Naive thymus-derived CD8-positive, alpha-beta T cell (primary cell): ENCODE data around the gene PHACTR4. TPM values are rescaled to one million over a fixed set of nuclear protein-coding genes. Genes with fewer than 3 reads are reported as not detected.
"Not testable (repeated sequence)": the region's sequence is repeated elsewhere in the genome, so short reads cannot be mapped to it uniquely, and the experiment has no call there.

Experiments used
- ATAC-seq, 2 donors: fragments of 150-1000 bp; cut with Tn5 transposase in 1 of 2; sonication (Bioruptor Pico), chemical (Tn5 transposase) in 1 of 2; 1 replicate in 1 of 2; 2 replicates in 1 of 2; pipeline ENCODE4 v1.10.0; 2021; ENCODE audit warnings: mild to moderate bottlenecking in 2 of 2, moderate library complexity in 2 of 2
- POLR2A ChIA-PET: fragments of 350-600 bp; sonication (Branson Sonifier 250); formaldehyde crosslinking; loops from one replicate; lab custom pipeline; 2021; ENCODE audit warnings: antibody characterized with exemption; lab: Charles Lee
- DNase-seq, 10 donors: peaks; one replicate each; pipeline versions ENCODE4 v3.0.0 to v3.0.0-alpha.2; 2020 to 2022
- H3K27ac Mint-ChIP-seq, 10 donors: one replicate each; pipeline ENCODE4 v1.8.0; 2020 to 2022; ENCODE audit warnings: mild to moderate bottlenecking in 10 of 10, mixed read lengths in 10 of 10, moderate library complexity in 4 of 10, inconsistent platforms in 1 of 10
- H3K27me3 Mint-ChIP-seq, 5 donors: one replicate each; pipeline ENCODE4 v1.8.0; 2021 to 2022; ENCODE audit warnings: mixed read lengths in 5 of 5
- H3K36me3 Mint-ChIP-seq, 3 donors: one replicate each; pipeline ENCODE4 v1.8.0; 2020 to 2022; ENCODE audit warnings: mixed read lengths in 3 of 3, mild to moderate bottlenecking in 2 of 3, inconsistent platforms in 1 of 3
- H3K4me1 Mint-ChIP-seq, 4 donors: one replicate each; pipeline ENCODE4 v1.8.0; 2021 to 2022; ENCODE audit warnings: mixed read lengths in 4 of 4
- H3K4me3 Mint-ChIP-seq, 10 donors: one replicate each; pipeline ENCODE4 v1.8.0; 2020 to 2022; ENCODE audit warnings: mild to moderate bottlenecking in 10 of 10, mixed read lengths in 10 of 10, moderate library complexity in 6 of 10, inconsistent platforms in 1 of 10
- H3K9me3 Mint-ChIP-seq, 9 donors: one replicate each; pipeline ENCODE4 v1.8.0; 2020 to 2022; ENCODE audit warnings: mixed read lengths in 9 of 9, mild to moderate bottlenecking in 3 of 9, inconsistent platforms in 1 of 9, moderate library complexity in 1 of 9
- polyA plus RNA-seq, 3 donors: library from polyadenylated mRNA; unstranded; fragments of 300-500 nt; fragmentation: Illumina TruSeq; gene quantifications; one replicate each; pipeline ENCODE4 v1.2.3, GENCODE V29; 2021
- total RNA-seq, 8 experiments: library from RNA in 2 of 8; stranded (reverse) in 2 of 8; gene quantifications; one replicate each; pipeline ENCODE4 v1.2.3 and lab custom pipeline; 2021 to 2026

PHACTR4 gene
- total and polyA plus RNA-seq, 5 experiments from 2014 or later, result 5.4 to 30.1 (median 20.2) TPM

DNA sequence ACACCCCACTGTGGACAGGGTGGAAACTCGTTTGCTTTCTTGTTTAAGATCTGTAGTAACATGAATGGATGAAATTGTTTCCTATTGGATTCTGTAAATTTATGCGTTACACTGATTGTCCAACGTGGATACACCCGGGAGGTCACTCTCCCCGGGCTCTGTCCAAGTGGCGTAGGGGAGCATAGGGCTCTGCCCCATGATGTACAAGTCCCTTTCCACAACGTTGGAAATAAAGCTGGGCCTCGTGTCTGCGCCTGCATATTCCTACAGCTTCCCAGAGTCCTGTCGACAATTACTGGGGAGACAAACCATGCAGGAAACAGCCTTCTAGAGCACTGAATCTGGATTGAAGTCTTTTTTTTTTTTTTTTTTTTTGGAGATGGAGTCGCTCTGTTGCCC lies 137.7 kb downstream of the PHACTR4 start:
- H3K36me3 Mint-ChIP-seq, result peaks cover 15 to 53% (median 33%) of the 10 kb centered on the region in 3 donors
- no peak for ATAC-seq

DNA sequence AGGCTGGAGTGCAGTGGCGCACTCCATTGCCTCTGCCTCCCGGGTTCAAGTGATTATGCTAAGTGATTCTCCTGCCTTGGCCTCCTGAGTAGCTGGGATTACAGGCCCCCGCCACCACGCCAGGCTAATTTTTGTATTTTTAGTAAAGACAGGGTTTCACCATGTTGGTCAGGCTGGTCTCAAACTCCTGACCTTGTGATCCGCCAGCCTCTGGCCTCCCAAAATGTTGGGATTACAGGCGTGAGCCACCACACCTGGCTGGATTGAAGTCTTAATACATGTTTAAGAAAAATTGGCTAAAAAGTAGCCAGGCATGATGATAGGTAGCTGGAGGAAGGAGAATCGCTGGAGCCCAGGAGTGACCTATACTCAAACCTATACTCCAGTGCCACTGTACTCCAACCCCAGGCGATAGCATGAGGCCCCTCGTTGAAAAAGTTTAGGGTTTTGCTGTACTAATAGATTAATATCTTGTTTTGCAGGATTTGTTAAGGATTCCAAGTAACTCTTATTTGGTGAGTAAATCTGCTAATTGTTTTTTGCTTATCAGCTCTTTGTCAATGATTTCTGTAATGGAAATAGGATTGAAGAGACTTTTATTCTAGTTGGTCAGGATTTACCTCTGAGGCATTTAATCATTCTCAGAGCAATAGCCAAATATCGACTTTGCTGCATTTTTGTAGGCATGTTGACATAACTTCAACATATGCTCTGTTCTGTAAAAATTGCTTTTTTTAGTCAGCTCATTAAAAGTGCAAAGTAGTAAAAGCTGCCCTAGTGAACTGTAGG lies 138.3 kb downstream of the PHACTR4 start:
- Mint-ChIP-seq H3K9me3 (no peaks in the 10 kb centered on the region), H3K4me3 (peak overlapping the region; percentile 94 to 99 (median 98)), H3K27ac (peak overlapping the region; percentile 97 to 100 (median 98)), H3K36me3 (peaks cover 15 to 59% (median 37%) of the 10 kb centered on the region in 3 donors), H3K27me3 (no peaks in the 10 kb centered on the region), H3K4me1 (peaks cover 21 to 74% (median 55%) of the 10 kb centered on the region in 4 donors)
- POLR2A ChIA-PET, result interaction anchor here (0.8 to 7.0 kb wide), 14 partner anchors 9 to 674 kb away, joined by 3 to 87 read pairs (median 5); partner anchors contain the start of genes MED18, RNU11, SESN2 and SRSF4
- ATAC-seq (no peak), DNase-seq (no peak)

More for the DNA sequence above, 137.7 kb downstream of the PHACTR4 start:
- no peak for DNase-seq
- POLR2A ChIA-PET, result interaction anchor here (0.6 to 7.0 kb wide), 19 partner anchors 10 to 674 kb away, joined by 3 to 87 read pairs (median 6); partner anchors contain the start of genes MED18, RNU11, SESN2 and SRSF4
- peaks cover 19 to 68% (median 49%) of the 10 kb centered on the region in 4 donors for H3K4me1 Mint-ChIP-seq
- H3K4me3 Mint-ChIP-seq, result peak overlapping the region; percentile 94 to 99 (median 98)
- H3K27me3 Mint-ChIP-seq, result no peaks in the 10 kb centered on the region
- H3K9me3 Mint-ChIP-seq, result no peaks in the 10 kb centered on the region
- H3K27ac Mint-ChIP-seq, result peak overlapping the region; percentile 97 to 100 (median 98)

DNA sequence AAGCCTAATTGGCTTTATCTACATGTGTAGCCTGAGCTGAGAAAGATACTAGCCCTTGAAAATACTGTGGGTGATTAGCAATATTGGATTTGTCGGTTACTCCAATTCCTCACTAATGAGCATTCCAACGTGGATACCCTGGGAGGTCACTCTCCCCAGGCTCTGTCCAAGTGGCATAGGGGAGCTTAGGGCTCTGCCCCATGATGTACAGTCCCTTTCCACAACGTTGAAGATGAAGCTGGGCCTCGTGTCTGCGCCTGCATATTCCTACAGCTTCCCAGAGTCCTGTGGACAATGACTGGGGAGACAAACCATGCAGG lies 138.9 kb downstream of the PHACTR4 start:
- DNase-seq, result no peak
- Mint-ChIP-seq H3K36me3 (peaks cover 15 to 65% (median 37%) of the 10 kb centered on the region in 3 donors), H3K27me3 (no peaks in the 10 kb centered on the region), H3K9me3 (no peaks in the 10 kb centered on the region), H3K27ac (peak overlapping the region; percentile 76 to 100 (median 89)), H3K4me1 (peaks cover 21 to 80% (median 57%) of the 10 kb centered on the region in 4 donors), H3K4me3 (peak overlapping the region; percentile 94 to 99 (median 98))
- ATAC-seq, result no peak
- POLR2A ChIA-PET, result interaction anchor here (0.5 to 7.0 kb wide), 11 partner anchors 8 to 673 kb away, joined by 3 to 87 read pairs (median 6); partner anchors contain the start of genes RNU11, SESN2, SRSF4 and TAF12

DNA sequence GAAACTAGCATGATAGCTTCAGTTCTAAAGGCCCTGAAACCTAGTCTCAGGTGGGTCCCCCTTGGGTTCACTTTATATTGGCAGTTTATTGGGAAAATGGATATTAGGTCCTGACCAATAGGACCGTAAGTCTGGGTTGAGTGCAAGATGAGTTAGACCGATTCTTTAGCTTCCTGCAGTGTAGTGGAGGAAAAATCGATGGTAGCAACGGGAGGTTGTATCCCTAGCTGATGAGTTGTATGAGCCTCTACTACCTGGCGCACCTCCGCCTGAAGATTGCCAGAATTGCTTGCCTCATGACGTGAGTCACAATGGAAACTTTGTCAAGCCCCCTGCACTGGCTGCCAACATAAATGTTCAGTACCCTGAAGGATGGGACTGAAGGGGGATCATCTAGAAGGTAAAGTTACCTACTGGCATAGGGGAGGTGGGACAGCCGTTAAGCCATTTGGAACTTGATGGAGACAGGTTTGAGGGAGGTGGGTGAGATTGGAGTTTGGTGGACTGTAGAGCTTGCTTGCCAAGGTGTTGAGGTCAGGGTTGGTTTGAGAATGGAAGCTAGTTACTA lies 140.2 kb downstream of the PHACTR4 start:
- ATAC-seq, result no peak
- POLR2A ChIA-PET, result interaction anchor here (0.5 to 7.0 kb wide), 6 partner anchors 7 to 274 kb away, joined by 3 to 87 read pairs (median 6); partner anchors contain the start of genes ATP5IF1, TAF12 and YTHDF2
- DNase-seq, result peak in 1 of 10 donors; percentile 15
- H3K4me3 Mint-ChIP-seq, result peak overlapping the region; percentile 94 to 99 (median 98)
- no peaks in the 10 kb centered on the region for H3K9me3 Mint-ChIP-seq
- H3K27ac Mint-ChIP-seq, result peak overlapping the region; percentile 76 to 100 (median 89)
- no peaks in the 10 kb centered on the region for H3K27me3 Mint-ChIP-seq
- H3K4me1 Mint-ChIP-seq, result peaks cover 21 to 84% (median 61%) of the 10 kb centered on the region in 4 donors
- peaks cover 15 to 77% (median 38%) of the 10 kb centered on the region in 3 donors for H3K36me3 Mint-ChIP-seq

DNA sequence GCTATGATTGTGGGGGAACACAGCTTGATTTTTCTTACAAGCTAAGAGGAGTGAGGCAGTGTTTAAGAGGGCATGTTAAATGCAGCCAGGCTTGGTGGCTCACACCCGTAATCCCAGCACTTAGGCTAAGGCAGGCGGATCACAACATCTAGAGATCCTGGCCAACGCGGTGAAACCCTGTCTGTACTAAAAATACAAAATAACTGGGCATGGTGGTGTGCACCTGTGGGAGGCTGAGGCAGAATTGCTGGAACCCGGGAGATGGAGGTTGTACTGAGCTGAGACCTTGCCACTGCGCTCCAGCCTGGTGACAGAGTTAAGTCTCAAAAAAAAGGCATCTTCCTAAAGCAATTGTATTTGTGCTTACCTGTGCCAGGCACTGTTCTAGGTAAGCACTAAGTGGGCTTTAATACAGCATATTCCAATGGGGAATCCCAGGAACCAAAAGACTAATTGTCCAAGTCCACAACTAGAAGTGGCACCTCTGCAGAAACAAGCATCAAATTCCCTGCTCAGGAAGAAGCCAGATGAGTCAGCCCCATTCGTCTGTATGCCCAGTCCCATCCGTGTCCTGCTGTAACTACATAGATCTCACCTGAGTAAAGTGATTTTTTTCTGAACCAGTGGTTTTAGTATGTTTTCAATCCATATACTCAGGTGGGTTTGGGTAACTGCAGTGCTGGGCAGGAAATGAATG lies 140.9 kb downstream of the PHACTR4 start:
- Mint-ChIP-seq H3K27ac (peak overlapping the region; percentile 76 to 100 (median 89)), H3K36me3 (peaks cover 15 to 83% (median 40%) of the 10 kb centered on the region in 3 donors), H3K4me1 (peaks cover 23 to 80% (median 60%) of the 10 kb centered on the region in 4 donors), H3K27me3 (no peaks in the 10 kb centered on the region), H3K4me3 (peak overlapping the region; percentile 94 to 99 (median 98)), H3K9me3 (no peaks in the 10 kb centered on the region)
- POLR2A ChIA-PET, result interaction anchor here (1.1 to 7.0 kb wide), 3 partner anchors 70 to 275 kb away, joined by 3 to 87 read pairs (median 7); partner anchors contain the start of genes ATP5IF1 and TAF12
- DNase-seq (peak in 1 of 10 donors; percentile 25), ATAC-seq (peak; percentile 10 to 15)

DNA sequence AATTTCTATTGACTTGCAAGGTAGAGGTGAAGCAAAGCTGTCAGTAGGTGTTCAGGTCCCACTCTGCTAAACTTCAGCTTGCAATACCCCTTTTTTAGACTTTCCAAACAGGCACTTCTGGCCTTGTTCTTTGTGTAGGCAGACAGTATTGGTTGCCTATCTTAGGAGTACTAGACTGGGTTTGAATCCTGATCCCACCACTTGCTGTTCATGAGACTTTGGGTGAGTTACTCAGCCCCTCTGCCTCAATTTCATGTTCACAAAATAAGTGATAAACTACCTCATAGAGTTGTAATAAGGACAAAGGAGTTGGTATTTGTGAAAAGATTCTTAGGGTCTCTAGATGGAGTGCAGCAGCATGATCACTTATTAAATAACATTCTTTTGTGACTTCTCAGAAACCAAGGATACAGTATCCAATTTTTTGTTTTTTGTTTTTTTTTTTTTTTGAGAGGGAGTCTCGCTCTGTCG lies 141.5 kb downstream of the PHACTR4 start:
- peaks cover 19 to 75% (median 56%) of the 10 kb centered on the region in 4 donors for H3K4me1 Mint-ChIP-seq
- peaks cover 10 to 83% (median 40%) of the 10 kb centered on the region in 3 donors for H3K36me3 Mint-ChIP-seq
- no peak for ATAC-seq

DNA sequence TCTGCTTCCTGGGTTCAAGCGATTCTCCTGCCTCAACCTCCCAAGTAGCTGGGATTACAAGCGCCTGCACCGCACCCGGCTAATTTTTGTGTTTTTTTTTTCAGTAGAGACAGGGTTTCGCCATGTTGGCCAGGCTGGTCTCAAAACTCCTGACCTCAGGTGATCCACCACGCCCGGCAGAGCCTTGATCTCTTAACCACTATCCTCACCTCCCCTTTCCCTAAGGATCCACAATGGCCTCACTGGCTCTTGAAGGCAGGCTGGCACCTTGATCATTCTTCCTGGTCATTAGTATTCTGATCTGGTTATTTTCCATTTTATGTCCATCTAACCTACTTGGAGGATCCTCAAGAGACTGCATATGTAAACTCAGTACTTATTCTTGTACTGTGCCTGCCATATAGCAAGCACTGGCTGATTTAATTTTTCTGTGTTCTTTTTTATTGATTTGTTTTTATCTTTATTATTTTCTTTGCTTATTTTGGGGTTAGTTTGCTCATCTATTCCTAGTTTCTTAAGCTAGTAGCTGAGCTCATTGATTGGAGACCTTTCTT lies 142.6 kb downstream of the PHACTR4 start:
- DNase-seq, result no peak
- peaks cover 10 to 79% (median 38%) of the 10 kb centered on the region in 3 donors for H3K36me3 Mint-ChIP-seq
- peak overlapping the region; percentile 73 to 91 (median 84) for H3K27ac Mint-ChIP-seq
- H3K4me3 Mint-ChIP-seq, result peak overlapping the region; percentile 57 to 99 (median 72)
- H3K9me3 Mint-ChIP-seq, result no peaks in the 10 kb centered on the region
- peaks cover 19 to 70% (median 59%) of the 10 kb centered on the region in 4 donors for H3K4me1 Mint-ChIP-seq
- no peaks in the 10 kb centered on the region for H3K27me3 Mint-ChIP-seq
- no peak for ATAC-seq
- POLR2A ChIA-PET, result interaction anchor here (0.6 to 0.7 kb wide), 2 partner anchors 175 to 419 kb away, joined by 4 to 7 read pairs; no protein-coding TSS in a partner anchor

More for the DNA sequence above, 141.5 kb downstream of the PHACTR4 start:
- POLR2A ChIA-PET, result interaction anchor here (0.6 to 7.0 kb wide), 4 partner anchors 40 to 133 kb away, joined by 3 to 87 read pairs (median 6); partner anchors contain the start of gene TAF12
- no peak for DNase-seq
- H3K9me3 Mint-ChIP-seq, result no peaks in the 10 kb centered on the region
- H3K27me3 Mint-ChIP-seq, result no peaks in the 10 kb centered on the region
- H3K27ac Mint-ChIP-seq, result peak overlapping the region in 9 of 10 donors; percentile 76 to 100 (median 88)
- peak overlapping the region; percentile 94 to 99 (median 98) for H3K4me3 Mint-ChIP-seq

DNA sequence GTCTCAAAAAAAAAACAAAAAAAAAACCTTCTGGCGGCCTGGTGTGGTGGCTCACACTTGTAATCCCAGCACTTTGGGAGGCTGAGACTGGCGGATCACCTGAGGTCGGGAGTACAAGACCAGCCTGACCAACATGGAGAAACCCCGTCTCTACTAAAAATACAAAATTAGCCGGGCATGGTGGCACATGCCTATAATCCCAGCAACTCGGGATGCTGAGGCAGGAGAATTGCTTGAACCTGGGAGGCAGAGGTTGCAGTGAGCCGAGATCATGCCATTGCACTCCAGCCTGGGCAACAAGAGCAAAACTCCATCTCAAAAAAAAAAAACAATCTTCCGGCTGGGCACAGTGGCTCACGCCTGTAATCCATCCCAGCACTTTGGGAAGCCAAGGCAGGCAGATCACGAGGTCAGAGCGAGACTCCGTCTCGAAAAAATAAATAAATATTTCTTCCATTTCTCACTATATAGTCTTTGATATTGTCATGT lies 144.9 kb downstream of the PHACTR4 start:
- not testable (repeated sequence) for ATAC-seq, H3K9me3 Mint-ChIP-seq, DNase-seq, H3K27me3 Mint-ChIP-seq
- H3K36me3 Mint-ChIP-seq, result peaks cover 6 to 58% (median 26%) of the 10 kb centered on the region in 3 donors
- H3K27ac Mint-ChIP-seq, result peak overlapping the region in 7 of 10 donors; percentile 11 to 81 (median 55)
- peaks cover 23 to 66% (median 56%) of the 10 kb centered on the region in 4 donors for H3K4me1 Mint-ChIP-seq
- POLR2A ChIA-PET, result interaction anchor here (0.7 to 4.6 kb wide), 3 partner anchors 7 to 313 kb away, joined by 3 to 42 read pairs (median 4); partner anchors contain the start of gene RCC1
- peak overlapping the region in 1 of 10 donors; percentile 18 for H3K4me3 Mint-ChIP-seq

DNA sequence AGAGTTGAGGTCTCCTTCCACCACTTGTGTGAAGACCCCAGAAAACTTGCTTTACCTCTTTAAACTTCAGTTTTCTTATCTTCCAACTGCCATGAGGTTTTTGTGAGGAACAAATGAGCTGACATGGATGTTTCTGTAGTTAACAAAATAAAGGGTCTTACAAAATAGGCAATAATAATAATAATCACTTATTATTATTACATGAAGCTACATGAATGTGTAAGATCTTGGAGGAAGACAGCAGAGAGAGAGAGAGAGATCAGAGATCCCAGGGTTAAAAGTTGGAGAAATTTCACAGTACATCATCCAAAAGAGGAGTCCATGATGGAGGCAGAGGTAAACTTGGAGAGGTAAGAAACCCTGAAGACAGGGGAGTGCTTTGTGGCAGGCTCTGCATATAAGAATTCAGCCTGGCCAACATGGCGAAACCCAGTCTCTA lies 147.0 kb downstream of the PHACTR4 start:
- peaks cover 13 to 50% (median 39%) of the 10 kb centered on the region in 4 donors for H3K4me1 Mint-ChIP-seq
- peak overlapping the region in 3 of 10 donors; percentile 39 to 70 (median 45) for H3K4me3 Mint-ChIP-seq
- POLR2A ChIA-PET, result interaction anchor here (0.7 to 4.6 kb wide), 2 partner anchors 9 to 29 kb away, joined by 6 to 42 read pairs; partner anchors contain the start of gene RCC1
- no peak for DNase-seq
- H3K36me3 Mint-ChIP-seq, result peaks cover 0 to 37% (median 10%) of the 10 kb centered on the region in 3 donors
- H3K9me3 Mint-ChIP-seq, result no peaks in the 10 kb centered on the region
- H3K27me3 Mint-ChIP-seq, result no peaks in the 10 kb centered on the region
- no peak for ATAC-seq
- H3K27ac Mint-ChIP-seq, result peak overlapping the region in 6 of 10 donors; percentile 13 to 94 (median 70)

DNA sequence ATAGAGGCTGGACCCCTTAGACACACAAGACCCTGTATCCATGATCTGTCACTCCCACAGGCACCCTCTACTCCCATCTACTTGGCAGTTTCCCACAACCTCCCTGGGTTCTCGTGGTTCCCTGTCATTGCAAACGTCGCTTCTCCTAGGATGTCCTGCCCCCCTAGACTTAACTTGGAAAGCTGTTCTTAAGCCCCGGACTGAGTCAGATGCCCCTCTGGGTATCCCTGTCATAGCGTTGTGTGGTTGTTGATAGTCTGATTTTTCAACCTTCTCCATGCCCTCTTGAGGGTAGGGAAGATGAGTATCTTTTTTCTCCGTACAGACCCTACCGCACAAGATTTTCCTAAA lies 148.1 kb downstream of the PHACTR4 start:
- Mint-ChIP-seq H3K36me3 (peaks cover 0 to 28% (median 4%) of the 10 kb centered on the region in 3 donors), H3K27ac (peak overlapping the region; percentile 27 to 94 (median 79)), H3K9me3 (no peaks in the 10 kb centered on the region), H3K4me3 (peak overlapping the region; percentile 52 to 92 (median 86)), H3K4me1 (peaks cover 14 to 47% (median 37%) of the 10 kb centered on the region in 4 donors), H3K27me3 (no peaks in the 10 kb centered on the region)
- DNase-seq, result no peak
- POLR2A ChIA-PET, result interaction anchor here (1.1 to 4.6 kb wide), 3 partner anchors 10 to 64 kb away, joined by 3 to 42 read pairs (median 15); partner anchors contain the start of gene RCC1
- peak in 1 of 2 donors; percentile 0 for ATAC-seq
